ENCODE measurements around the gene RHEBL1.

RHEBL1 gene

GRCh38 chr12:49036029-49036428, 33.8 kb downstream of the RHEBL1 start:
- no peak for DNase-seq

DNA sequence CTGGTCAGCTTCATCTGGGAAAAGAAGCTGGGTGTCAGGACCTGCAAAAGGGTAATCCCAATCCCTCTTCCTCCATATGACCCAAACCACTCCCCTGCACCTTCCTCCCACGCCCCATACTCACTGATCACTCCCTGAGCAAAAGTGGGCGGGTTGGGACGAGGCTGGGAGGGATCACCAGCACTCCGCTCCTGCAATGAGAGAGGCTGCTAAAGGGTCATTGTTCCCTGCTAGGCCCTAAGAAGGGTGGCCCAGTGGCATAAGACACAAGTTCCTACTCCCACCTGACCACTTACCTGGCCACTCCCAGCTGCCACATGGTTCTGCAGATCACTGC, 35.5 kb downstream of the RHEBL1 start:
- DNase-seq, result no peak

- DNase-seq, result no peak
Observed at GRCh38 chr12:49033611-49034285, 36.0 kb downstream of the RHEBL1 start.

- DNase-seq, result no peak
Observed at GRCh38 chr12:49032679-49033447, 36.9 kb downstream of the RHEBL1 start.

DNA sequence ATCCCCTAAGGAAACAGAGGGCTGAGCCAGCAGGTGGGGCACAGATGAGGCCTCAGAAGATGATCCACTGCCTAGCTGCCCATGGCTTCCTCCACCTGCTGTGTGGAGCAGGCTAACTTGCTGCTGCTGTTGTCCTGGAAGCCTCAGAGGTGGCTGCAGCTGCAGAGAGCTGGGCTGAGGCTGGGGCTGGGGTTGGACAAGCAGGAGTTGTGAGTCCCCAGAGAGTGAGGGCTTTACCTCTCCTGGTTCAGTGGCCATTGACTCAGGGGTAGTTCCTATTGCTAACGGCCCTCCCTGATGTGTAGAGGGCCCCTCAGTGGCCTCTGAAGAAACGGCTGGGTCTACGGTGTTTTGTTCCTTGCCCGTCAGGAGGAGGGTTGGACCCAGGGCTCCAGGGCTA, 37.5 kb downstream of the RHEBL1 start:
- no peak for DNase-seq

GRCh38 chr12:49031573-49032161, 38.1 kb downstream of the RHEBL1 start:
- no peak for DNase-seq

GRCh38 chr12:49030714-49031572, 38.8 kb downstream of the RHEBL1 start:
- DNase-seq, result no peak

DNA sequence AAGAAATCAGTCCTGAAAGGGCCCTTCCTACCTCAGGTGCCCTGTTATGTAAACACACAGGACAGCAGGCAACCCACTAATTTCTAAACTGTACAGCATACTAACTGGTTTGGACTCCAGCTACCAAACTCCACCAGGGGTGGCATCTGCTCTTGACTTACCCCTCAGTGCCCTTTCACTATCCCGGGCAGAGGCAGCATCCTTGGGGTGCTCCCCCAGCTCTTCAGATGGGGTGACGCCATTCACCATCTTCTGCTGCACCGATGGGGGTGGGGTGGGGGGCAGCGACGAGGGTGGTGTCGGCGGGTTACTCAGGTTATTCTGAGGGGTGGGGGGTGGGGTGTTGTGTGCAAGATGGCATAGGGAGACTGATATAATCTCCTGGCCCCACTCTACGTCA, 39.7 kb downstream of the RHEBL1 start:
- no peak for DNase-seq

- no peak for DNase-seq
Observed at GRCh38 chr12:49028666-49029275, 41.0 kb downstream of the RHEBL1 start.

- no peak for DNase-seq
Observed at GRCh38 chr12:49027846-49028555, 41.8 kb downstream of the RHEBL1 start.

DNA sequence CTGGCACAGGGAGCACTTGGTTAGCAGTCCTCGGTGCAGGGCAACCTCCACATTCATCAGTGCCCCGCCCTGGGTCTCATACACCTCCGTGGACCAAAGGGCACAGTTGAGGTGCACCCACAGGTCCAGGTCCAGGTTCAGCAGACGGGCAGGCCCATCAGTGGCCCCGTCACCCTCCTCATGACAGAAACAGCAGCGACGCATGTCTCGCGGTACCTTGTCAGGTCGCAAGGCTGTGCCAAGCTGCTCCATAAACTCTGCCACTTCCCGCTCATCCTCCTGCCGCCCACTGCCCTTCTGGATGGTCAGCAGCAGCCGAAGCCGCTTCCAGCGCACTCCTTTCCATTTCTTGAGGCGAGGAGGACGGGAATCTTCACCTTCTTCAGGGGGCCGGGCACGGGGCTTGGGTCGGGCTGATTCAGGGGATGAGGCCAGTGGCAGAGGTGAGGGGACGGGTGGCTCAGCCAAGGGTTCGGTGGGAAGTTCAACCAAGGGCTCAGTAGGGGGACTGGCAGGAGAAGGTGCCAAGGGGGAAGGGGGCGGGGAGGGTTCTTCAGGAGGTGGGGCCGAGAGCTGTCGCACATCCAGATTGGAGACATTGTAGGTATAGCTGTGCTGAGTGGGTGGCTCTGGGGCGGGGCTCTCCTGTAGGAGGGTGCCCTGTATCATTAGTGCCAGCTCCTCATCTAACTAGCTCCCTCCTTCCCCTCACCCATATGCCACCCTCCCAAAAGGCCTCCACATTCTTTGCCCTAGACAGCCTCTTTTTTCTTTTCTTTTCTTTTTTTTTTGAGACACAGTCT, 42.9 kb downstream of the RHEBL1 start:
- DNase-seq, result no peak

DNA sequence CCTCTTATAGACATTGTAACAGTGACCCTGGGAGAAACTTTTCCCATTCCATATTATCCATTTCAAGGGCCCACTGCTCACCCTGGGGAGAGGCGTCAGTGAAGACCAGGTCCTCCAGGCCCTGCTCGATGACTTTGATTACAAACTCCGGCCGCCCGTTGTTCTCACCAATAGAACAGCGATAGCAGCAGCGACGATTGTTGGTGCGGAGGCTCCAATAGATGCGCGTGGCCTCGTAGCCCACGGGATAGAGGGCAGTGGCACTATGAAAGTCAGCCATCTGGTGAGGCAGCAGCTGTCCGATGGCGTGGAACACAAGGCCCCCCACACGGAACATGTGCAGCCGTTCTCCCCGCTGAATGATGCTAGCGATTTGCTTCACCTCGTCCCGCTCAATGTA, 43.7 kb downstream of the RHEBL1 start:
- no peak for DNase-seq

DNA sequence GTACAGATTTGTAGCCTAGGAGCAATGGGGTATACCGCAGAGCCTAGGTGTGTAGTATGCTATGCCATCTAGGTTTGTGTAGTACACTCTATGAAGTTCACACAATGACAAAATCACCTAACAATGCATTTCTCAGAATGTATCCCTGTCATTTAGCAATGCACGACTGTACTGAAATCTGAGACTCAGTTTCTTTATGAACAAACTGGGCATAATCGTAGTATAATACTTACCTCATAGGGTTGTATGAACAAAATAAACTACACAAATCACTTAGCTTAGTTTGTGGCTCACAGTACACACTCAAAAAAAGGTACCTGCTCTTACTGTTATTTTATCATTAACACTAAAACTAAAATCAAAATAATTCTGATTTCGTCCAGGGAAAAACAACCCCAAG, 44.3 kb downstream of the RHEBL1 start:
- DNase-seq, result no peak

DNA sequence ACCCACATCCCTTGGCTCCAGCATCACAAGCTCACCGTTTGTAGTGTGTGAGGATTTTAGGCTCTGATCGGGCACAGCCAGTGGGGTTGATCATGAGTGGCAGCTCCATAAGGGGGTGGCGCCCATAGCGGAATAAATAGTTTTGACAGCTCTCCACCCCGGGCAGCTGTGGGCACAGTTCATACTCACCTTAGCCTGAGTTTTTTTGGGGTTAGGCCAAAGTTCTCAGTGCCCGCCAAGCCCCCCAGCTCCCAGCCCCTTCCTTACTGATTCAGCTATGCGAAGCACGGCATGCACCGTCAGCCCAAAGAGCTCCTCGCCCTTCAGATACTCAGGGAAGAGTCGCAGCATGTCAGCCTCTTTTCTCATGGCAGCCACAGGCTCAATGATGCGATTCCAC, 45.2 kb downstream of the RHEBL1 start:
- no peak for DNase-seq

DNA sequence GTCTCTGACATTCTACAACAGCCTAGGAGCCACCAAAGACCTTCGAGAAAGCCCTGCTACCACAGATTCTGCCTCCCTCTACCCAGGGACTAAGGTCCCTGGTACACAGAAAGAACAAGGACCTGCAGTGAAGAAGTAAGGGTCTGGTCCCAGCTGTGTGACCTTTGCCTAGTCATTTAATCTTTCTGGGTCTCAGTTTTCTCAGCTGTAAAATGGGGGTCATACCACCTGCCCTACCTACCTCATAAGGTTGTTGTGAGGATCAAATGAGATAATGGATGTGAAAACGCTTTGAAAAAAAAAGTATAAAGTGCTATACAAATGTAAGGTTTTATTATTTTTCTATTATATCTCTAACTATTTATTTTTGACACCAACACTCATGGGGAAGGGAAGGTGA, 46.0 kb downstream of the RHEBL1 start:
- DNase-seq, result no peak

DNA sequence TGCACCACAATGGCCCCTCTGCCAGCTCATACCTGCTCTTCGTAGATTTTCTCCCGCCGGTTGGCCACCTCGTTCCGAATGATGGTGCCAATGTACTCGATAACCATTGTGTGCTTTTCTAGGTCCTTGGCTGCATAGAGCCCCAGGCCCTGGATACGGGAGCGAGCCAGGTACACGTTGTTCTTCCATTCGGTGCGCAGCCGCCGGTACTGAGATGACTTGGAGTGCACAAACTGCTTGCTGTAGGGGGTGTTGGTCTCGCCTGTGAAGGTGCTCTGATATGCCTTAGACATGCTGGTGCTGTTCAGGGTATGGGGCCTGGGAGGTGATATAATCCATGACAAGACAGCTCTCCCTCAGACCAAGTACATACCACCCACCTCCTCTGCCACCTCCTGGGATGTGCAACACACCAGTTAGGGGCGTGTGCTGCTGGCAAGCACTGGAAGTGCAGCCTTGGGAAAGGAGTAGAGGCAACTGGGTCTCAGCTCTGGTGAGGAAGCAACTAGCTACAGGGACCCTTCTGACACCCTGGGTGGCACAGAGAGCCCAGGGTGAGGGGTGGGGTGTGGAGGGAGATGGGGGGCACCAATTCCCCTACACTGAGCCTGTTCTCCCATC, 47.1 kb downstream of the RHEBL1 start:
- no peak for DNase-seq

DNA sequence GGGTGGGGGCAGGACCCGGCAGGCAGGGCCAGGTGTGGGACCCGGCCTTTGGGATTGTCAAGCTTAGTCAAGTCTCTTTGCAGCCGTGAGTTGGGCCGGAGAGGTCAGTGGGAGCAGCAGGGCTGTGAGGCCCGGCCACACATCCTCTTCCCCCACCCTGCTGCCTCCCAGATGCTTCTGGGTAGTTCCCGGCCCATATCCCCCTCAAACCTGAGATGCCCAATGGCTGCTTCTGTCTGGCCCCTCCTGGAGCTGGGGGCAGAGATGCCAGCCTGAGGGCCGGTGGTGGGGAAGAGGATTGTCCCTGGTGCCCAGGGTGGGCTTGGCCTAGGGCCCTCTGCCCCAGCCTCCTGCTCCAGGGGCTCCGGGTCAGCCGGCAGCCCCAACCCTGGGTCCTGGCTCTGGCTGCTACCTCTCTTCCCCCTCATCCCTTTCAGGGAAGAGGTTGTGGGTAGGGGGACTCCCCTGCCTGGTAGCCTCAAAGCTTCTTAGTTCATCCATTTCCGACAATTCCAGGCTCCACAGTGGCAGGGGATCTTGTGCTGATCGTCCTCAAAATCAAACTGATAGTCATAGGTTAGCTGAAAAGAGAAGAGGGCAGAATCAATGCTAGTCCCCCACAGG, 48.4 kb downstream of the RHEBL1 start:
- no peak for DNase-seq

DNA sequence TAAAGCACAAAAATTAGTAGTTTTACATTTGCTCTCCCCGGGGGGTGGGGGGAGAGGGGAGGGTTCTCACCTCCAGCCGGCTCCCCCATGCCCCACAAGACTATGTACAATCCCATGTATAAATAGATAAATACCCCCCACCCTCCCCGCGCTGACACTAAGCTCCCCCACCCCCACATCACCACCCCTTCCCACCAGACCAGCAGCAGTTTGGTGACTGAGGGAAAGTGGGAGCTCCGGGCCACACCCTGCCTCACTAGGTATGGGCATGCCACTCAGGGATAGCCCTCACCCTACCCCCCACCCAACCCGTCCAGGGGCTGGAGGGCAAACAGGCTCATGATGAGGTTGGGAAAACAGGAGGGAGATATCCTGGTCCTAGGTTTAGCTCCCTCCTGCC, 49.3 kb downstream of the RHEBL1 start:
- DNase-seq, result no peak

DNA sequence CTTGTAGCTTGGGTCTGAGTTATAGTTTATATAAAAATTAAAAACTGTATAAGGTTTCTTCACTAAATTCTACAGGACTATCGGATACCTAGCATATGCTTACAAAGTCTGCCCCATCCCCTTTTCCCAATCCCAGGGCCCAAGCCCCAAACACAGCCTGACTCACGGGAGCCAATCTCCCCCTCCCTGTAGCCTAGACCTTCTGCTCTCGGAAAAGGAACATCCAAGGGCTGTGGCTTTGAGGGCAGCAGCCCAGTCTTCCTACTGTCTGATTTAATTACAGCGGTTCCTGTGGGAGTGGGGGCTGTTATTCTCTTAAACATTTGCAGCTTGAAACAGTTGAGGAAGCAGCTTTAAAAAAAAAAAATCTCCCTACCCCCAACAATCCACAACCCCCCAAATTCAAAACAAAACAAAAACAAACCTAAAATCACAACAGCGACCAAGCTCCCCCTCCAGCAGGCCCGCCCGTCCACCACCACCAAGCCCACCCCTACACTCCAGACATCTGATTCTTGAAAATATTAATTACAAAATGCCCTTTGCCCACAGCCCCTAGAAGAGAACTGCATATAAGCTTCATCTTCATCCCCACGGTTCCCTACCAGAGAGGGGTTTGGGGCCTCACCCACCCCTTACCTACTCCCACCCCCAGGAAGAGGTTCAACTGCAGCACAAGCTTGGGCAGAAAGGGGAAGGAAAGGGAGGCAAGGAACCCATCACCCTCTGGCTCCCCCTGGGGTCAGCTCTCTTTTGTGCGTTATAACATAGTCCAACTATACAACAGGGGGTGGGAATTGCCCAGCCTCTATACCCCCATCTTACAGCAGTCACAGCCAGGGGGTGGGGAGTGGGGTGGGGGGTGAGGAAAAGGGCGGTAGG, 50.1 kb downstream of the RHEBL1 start:
- peak in 1 of 2 experiments; percentile 27 for DNase-seq

- no peak for DNase-seq
Observed at GRCh38 chr12:49019120-49019430, 50.7 kb downstream of the RHEBL1 start.
